ENCODE results near the gene MOV10.

GRCh38 chr1:112696578-112697314, 22.3 kb downstream of the MOV10 start:
- TF ChIP-seq POLR2A (IDR thresholded peaks at IDR 0.05; ENCODE audit: low read depth, low read length): no peak
- TF ChIP-seq CTCF (IDR thresholded peaks at IDR 0.05; ENCODE audit: extremely low read depth in 1 of 2, insufficient read depth in 1 of 2, low read depth in 1 of 2, low read length in 2 of 2): no peak
- TF ChIP-seq EZH2 (IDR thresholded peaks at IDR 0.05; ENCODE audit: borderline replicate concordance, low read depth, low read length, severe bottlenecking): no peak
